Stimulated activated CD8-positive, alpha-beta memory T cell treated with anti-CD3 and anti-CD28 coated beads, Interleukin-2, amount 100 ng/mL, for 1 hour (primary cell): ENCODE data around the gene HSP90AB1.

ENCODE experiments used
- DNase-seq, 2 donors: peaks; one replicate each; pipeline ENCODE4 v3.0.0-alpha.2; 2020; ENCODE audit warnings: low read depth in 2 of 2

Gene HSP90AB1

GRCh38 chr6:44246663-44247337 lies at the start of gene HSP90AB1:
Gene HSP90AB1, plus strand, starts transcription at chr6:44247101. Its CDS starts 1,529 bp downstream, at chr6:44248630.
- DNase-seq: peak; percentile 84 to 88

DNA sequence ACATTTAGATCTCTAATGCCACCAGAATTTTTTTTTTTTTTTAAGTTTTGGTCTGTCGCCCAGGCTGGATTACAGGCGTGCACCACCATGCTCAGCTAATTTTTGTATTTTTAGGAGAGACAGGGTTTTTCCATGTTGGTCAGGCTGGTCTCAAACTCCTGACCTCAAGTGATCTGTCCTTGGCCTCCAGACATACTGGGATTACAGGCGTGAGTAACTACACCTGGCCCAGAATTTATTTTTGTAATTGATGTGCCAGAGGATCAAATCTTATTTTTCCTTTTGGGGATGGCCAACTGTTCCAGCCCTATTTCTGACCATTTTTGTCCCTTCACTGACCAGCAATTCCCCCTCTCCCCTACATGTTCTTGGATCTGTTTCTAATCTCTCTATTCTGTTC lies 48.2 kb upstream of the HSP90AB1 start:
- DNase-seq: no peak

GRCh38 chr6:44199883-44200282 lies 47.0 kb upstream of the HSP90AB1 start:
- no peak for DNase-seq

DNA sequence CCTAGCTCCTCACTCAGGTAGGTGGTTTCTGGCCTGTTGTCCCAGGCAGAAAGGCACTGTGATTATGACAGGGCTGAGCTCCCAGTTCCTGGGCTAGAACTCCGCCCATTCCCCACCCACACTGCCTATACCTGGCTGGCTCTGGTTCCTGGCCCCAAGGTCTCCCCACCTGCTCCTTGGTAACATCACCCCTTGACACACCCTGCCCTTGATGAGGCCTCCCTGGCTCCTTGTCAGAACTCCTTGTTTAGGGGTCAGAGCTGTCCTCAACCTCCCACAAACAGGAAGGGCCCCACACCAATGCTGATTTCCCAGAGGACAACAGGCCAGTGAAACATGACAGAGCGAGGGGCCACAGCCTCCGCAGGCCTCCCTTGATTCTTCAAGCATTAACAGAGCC lies 45.7 kb upstream of the HSP90AB1 start:
- no peak for DNase-seq

DNA sequence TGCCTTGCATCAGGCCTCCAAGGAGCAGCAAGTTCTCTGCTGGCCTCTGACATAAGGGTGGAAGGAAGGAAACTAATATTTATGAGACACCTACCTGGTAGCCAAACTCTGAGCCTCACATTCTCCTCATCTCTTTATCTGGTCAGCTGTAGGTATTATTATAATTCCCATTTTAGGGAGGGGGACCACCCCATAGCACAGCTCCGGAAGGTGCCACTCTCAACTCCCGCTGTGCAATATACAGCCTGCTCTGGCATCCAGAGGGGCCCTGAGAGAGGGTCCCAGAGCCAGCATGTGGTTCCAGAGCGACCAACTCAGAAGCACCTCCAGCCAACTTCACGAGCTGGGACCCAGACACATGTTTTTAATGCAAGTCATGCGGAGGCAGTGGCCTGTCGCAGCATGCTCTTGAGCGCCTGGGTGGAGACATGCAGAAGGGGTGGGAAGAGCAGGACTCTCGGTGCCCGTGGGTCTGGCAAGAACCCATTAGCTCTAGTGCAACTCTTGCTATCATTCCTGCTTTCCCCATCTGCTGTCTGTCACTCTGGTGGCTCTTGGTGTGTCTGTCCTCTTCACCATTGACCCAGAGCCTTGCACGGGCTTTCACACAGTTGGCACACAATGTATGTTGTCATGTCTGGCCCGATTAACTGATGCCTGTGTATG lies 45.1 kb upstream of the HSP90AB1 start:
- DNase-seq: no peak

DNA sequence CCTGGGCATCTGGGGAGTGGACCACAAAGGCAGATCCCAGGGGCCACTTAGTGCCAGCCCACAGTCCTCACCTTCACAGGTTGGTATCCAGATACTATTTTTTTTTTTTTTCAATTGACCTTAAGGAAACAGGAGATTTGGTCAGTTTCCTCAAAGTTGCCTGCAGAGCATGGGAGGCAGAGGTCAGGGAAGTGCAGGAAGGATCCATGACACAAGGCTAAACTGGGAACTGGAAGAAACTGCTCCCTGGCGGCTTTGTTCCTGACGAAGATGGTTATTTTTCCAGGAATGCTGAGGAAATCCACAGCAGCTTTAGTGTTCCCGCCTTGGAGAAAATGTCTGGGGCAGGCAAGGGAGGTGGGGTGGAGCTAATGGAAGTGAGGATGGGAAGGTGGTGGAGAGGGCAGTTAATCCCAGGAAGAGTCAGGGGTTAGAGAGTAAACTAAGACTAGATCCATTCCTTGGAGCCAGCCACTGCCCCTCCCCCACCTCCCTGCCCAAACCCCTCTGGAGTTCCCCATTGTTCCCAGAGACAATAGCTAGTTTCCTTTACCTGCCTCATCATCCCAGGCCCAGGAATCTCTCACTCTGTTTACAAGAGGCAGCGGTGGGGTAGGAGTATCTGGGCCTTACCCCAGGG lies 44.4 kb upstream of the HSP90AB1 start:
- no peak for DNase-seq

- DNase-seq: no peak
Measured at GRCh38 chr6:44202972-44203750, 43.7 kb upstream of the HSP90AB1 start.

DNA sequence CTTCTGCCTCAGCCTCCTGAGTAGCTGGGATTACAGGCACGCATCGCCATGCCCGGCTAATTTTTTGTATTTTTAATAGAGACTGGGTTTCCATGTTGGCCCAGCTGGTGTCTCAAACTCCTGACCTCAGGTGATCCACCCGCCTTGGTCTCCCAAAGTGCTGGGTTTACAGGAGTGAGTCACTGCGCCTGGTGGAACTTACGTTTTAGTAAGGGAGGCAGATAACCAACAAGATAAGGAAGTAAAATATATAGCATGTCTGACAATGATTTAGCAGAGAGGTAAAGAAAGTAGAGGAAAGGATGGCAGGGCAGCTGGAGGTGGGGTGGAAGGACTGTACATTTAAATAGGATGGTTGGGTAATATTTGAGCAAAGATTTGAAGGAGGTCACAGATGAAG lies 42.9 kb upstream of the HSP90AB1 start:
- DNase-seq: no peak

- no peak for DNase-seq
Measured at GRCh38 chr6:44207966-44208365, 38.9 kb upstream of the HSP90AB1 start.

GRCh38 chr6:44211284-44211683 lies 35.6 kb upstream of the HSP90AB1 start:
- DNase-seq: no peak

GRCh38 chr6:44214307-44214706 lies 32.6 kb upstream of the HSP90AB1 start:
- no peak for DNase-seq

DNA sequence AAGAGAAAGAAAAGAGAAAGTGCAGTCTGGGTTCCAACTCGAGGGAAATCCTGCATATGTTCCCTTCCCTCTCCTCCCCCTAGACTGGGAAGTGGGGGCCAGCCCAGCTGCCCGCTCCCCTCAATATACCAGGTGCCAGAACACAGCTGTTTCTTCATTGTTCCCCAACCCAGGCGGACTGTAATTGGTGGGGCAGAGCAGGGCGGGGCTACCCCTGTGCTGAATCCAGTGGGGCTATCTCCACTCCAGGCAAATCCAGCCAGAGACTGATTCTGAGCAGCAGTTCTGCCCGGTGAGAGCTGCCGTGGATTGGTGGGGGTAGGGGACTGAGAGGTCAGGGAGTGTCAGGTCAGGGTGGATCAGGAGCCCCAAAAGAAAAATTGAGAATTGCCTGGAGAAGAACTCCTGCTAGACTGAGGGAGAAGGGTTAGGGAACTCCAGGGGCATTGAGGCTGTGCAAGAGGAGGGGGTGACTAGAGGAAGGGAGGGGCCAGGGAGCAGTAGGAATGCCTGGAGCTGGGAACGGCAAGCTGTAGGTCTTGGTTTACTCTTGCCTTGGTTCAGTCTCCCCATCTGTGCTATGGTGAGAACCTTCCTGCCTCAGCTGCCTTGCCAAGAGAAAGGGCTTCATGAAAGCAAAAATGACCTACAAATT lies 30.1 kb upstream of the HSP90AB1 start, which contains the start of gene MYMX:
TSS of gene MYMX (plus strand) at position 250 of the 655 bp plus-strand sequence. CDS start 546 bp downstream, outside the sequence.
- DNase-seq: no peak

- no peak for DNase-seq
Measured at GRCh38 chr6:44217332-44218143, 29.4 kb upstream of the HSP90AB1 start.

- DNase-seq: no peak
Measured at GRCh38 chr6:44219053-44219814, 27.7 kb upstream of the HSP90AB1 start.

DNA sequence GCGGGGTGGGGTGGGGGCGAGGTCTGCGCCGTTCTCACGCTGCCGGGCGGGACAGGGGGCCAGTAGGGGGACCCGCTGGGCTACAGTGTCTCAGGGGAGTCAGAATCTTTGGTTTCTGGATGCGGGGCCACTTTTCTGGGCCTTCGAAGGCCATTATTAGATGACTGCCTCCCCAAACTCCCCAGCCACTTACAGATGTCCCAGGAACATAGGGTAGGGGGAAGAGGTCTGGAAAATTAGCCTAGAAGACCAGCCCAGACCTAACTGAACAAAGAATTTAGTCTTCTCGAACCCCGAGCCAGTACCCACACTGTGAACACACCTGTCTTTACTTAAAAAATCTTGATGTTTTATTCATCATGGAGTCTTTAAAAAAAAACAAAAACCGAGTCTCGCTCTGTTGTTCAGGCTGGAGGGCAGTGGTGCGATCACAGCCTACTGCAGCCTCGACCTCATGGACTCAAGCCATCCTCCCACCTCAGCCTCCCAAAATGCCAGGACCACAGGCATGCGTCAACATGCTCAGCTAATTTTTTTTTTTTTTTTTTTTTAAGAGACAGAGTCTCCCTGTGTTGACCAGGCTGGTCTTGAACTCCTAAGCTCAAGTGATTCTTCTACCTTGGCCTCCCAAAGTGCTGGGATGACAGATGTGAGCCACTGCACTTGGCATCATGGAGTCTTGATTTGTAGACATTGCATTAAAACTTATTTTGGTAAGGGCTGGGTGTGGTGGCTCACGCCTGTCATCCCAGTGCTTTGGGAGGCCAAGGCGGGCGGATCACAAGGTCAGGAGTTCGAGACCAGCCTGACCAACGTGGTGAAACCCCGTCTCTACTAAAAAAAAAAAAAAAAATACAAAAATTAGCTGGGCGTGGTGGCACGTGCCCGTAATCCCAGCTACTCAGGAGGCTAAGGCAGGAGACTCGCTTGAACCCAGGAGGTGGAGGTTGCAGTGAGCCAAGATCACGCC lies 26.8 kb upstream of the HSP90AB1 start:
- no peak for DNase-seq

GRCh38 chr6:44220913-44221290 lies 26.0 kb upstream of the HSP90AB1 start:
- no peak for DNase-seq

DNA sequence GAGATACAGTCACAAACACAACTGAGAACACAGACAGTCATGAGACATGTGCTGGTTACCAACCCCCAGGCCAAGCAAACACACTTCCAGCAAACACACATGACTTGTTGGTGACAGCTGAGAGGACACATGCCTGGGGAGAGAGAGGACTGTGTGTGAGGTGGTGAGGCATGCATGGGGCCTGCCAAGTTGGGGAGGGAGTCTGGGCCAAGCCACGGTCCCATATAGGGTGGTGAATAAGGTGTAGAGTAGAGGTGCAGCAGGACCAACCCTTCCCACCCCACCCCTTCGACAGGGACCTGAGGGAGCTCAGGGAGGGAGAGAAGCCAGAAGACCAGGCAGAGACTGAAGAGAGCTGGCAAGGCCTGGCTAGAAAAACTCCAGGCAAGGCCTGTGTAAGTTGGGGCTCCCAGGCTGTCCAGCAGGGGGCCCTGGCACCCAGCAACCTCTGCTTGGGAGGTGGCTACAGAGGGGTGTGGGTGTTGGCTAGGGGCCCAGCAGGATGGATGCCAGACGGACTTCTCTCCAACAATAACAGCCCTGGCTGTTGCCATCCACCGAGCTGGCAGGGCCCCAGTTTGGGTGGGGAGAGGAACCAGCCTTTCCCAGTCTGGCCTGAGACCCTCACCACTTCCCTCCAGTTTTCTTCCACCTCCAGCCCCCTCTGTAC lies 25.5 kb upstream of the HSP90AB1 start:
- DNase-seq: peak; percentile 35 to 50

- DNase-seq: no peak
Measured at GRCh38 chr6:44221961-44222335, 25.0 kb upstream of the HSP90AB1 start.
